Tongue (tissue), 2 donors: Measurements from ENCODE around the gene SAMM50. TPM values are rescaled to one million over a fixed set of nuclear protein-coding genes. Genes with fewer than 3 reads are reported as not detected.

Experiments
- DNase-seq: peaks from one replicate; pipeline ENCODE4 v3.0.0-alpha.2; 2015
- total RNA-seq: library from RNA; depleted of rRNA; stranded (reverse); fragments of >200 nt; gene quantifications from one replicate; pipeline ENCODE4 v1.2.3, GENCODE V29; 2014

SAMM50 gene
- total RNA-seq, 1 donor from 2014 or later, result 59.8 TPM

DNA sequence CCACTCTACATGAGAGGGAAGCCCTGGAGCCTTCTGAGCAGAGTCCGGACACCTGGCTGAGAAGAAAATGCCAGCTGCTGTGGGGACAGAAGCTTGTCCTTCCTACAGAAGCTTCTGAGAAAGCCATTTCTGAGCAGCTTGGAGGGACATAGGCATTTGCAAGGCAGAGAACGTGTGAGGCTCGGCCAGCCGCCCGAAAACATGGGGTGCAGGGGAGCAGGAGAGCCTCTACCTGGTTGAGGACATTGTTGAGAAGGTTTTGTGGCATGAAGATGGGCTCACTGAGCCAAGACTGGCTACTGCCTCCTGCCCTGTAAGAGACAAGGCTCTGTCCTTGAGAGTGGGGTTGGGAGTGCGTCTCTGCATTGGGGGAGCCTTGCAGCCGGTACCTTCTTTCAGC is 25.3 kb downstream of the SAMM50 start:
- DNase-seq, result no peak

DNA sequence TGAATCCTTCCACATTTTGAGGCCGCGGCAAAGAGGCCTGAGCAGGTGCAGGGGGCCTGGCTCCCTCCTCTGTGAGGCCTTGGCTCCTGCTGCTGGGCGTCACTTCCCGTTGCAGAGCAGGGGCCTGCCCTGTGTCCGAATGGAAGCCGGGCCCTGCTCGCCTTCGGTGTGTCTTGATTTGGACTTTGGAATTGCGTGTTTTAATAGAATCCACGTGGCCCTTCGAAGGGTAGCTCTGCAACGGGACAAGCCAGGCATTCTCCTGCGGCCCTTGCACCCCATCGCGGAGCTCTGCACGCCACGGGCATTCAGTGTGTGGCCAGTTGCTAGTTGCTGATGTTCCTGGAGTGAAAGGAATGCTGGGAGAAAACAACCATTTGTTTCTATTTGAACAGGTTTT is 25.8 kb downstream of the SAMM50 start:
- DNase-seq, result no peak

DNA sequence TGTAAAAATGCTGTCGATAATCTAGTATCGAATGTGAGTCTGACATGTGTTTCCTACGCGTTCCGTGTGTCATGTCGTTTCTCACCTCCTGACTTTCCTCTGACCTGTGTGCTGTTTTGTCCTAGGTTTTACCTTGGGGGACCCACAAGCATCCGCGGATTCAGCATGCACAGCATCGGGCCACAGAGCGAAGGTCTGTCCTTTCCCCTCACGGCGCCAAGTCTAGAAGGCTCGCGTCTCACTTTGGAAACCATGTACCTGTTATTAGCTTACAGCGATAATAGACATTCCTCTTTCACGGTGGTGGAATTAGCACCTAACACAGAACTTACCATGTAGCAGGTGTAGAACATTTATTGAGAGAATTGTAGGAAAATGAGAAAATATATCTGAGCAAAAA is 28.6 kb downstream of the SAMM50 start:
- DNase-seq, result no peak

DNA sequence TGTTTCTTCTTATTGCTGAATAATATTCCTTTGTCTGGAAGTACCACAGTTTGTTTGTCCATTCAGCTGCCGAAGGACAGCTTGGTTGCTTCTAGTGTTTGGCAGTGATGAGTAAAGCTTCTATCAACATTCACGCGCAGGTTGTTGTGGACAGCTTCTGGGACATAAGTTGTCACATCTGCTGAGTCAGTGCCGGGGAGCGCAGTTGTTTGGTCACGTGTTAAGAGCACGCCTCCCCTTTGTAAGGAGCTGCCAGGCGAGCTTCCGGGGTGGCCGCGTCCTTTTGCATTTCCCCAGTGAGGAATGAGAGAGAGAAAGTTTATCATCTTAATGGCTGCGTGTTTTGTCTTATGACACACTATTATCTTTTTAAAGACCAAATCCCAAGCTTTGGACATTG is 30.3 kb downstream of the SAMM50 start:
- DNase-seq, result no peak

DNA sequence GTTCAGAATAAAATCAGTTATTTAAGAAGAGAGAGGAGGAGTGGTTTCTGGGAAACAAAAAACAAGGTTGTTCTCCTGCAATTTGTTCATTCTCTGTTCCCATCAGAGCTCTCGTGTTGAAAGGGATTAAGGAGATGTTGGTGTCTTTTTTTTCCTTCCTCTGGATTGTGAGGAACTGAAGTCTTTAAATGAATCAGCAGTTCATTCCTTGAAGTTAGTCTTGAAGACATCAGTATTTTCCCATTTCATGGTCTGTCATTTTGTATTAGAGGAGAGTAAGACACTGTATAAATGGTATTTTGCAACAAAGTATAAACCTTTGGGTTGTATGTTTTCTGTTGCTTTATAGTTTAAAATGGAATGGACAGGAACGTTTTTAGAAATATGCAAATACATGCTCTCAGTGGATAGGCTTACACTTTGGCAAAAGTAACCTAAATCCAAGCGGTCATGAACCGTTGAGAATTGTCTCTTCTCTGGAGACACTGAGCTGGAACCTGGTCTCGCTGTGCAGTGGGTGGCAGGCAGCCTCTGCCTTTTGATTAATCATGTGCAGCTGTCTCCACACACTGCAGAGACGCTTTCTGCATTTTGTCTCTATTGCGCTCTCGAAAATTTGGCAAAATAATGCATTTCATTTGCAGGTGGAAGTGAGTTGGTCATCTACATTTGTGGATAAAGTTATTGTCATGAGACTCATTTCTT is 33.0 kb downstream of the SAMM50 start:
- DNase-seq, result peak; percentile 86

DNA sequence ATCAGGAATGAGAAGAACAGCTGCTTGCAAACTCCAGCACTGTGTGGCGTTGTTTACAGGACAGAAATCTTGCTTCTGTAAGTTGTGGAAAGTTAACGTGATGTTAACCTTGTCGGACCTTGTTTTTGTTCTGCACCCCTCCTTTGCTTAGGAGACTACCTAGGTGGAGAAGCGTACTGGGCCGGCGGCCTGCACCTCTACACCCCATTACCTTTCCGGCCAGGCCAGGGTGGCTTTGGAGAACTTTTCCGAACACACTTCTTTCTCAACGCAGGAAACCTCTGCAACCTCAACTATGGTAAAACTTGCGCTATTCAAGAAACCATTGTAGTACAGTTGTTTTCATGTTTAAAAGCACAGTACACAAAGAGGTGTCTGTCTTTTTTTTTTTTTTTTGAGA is 33.7 kb downstream of the SAMM50 start:
- DNase-seq, result no peak

DNA sequence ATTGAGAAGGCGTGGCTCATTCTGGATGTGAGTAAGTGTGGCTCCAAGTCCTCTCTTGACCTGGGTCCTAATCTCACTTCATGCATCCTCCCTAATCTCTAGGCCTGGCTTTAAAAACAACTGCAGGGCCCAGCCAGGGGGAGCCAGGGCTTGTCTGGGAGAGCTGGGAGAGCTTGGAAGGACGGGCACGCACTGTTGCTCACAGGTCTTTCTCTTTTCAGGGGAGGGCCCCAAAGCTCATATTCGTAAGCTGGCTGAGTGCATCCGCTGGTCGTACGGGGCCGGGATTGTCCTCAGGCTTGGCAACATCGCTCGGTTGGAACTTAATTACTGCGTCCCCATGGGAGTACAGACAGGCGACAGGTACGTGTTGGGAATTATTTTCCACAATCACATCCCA is 34.8 kb downstream of the SAMM50 start:
- no peak for DNase-seq

DNA sequence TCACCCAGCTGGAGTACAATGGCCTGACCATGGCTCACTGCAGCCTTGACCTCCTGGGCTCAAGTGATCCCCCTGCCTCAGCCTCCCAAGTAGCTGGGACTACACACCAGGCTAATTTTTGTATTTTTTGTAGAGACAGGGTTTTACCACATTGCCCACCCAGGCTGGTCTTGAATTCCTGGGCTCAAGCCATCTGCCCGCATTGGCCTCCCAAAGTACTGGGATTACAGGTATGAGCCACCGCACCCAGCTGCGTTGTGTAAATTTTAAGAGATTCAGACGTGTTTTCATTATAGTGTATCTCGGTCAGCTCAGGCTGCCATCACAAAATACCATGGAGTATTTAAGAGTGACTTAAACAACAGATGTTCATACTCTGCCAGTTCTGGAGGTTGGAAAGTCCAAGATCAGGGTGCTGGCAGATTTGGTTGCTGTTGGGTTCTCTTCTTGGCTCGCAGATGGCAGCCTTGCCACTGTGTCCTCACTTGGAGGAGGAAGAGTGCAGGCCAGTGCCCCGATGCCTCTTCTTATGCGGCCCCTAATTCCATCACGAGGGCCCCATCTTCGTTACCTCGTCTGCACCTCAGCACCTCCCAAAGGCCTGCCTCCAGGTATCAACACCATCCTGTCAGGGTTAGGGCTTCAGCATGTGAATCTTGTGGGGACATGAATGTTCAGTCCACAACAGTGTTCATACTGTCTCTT is 36.2 kb downstream of the SAMM50 start:
- DNase-seq, result no peak

DNA sequence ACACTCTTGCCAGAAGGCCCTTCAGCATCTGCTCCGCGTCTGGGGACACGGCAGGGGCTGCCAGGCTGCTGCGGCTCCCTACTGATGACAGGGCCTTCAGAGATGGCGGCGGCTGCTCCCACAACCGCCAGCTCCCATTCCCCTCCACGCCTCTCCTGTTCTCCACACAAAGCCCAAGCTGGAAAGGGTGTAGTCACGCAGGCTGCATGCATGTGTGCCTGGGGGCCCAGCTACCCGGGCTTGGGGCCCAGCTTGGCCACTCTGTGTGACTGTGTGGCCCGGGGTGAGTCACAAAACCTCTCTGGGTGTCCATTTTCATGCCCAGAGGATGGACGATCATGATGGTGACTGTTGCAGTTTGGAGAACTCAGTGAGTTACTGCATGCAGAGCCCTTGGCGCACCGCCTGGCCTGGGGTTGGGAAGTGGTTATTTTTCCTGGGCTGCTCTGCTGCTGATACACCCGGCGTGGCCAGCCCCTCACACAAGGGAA is 37.1 kb downstream of the SAMM50 start:
- no peak for DNase-seq

DNA sequence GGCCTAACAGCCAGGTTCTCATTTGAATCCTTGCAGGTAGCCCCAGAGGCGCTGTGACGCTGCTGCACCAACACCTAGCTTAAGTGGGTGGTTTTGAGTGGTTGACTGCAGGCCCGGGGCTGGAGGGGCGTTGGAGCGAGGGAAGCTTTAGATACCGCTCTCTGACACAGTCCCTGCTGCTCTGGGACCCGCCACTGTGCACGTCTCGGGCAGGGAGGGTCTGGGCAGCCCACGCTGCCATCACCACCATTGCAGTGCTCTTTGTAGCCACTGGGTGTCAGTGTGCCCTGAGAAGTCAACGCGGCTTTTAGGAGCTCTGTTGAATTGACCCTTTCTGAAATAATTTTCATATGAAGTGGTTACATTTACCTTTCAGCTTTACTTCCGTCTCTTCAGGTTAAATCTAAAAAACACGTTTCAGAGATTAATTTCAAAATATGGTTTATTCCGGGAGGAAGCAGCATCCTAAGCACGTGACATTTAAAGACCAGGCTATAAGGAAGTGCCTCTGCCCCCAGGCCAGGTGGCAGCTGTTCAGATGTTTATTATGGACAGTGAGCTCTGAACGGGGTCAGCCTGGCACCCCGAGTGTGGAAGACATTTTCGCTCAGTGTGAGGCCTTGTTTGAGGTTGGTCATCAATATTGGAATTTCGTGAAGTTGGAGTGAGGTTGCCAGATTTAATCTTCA is 38.0 kb downstream of the SAMM50 start:
- peak; percentile 81 for DNase-seq

DNA sequence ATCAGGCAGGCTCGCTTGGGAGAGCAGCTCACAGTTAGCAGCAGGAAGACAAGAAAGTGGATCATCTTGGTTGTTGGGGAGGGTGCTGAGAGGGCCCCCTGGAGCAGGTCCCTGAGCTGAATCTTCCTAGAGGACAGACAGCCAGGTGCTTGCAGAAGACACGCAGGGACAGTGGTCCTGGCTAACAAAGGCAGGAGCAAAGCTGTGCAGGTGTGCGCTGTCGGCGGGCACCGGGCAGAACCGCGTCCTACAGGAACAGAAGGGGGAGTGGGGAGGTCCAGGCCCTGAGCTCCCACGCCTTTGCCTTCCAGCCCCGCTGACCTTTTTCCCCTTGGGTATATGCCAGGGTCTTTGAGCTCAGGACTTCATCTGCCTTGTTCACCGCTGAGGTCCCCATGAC is 38.8 kb downstream of the SAMM50 start:
- DNase-seq, result no peak

DNA sequence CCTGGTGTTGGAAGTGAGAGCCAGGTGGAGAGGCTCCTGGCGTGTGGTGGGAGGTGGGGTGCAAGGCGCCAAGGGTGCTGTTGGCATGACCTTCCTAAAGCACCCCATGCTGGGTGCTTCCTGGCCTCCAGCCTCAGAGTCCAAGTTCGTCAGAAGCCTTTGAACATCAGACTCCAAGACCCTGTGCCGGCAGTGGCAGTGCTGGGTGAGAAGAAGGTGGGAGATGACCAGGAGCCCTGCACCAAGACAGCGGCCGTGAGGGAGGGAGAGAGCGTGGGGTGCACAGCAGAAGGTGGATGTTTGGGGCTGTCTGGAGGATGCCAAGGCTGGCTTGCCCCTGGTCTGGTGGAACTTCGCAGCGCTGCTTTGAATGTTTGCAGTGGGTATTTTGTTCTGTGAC is 39.2 kb downstream of the SAMM50 start:
- DNase-seq, result no peak

DNA sequence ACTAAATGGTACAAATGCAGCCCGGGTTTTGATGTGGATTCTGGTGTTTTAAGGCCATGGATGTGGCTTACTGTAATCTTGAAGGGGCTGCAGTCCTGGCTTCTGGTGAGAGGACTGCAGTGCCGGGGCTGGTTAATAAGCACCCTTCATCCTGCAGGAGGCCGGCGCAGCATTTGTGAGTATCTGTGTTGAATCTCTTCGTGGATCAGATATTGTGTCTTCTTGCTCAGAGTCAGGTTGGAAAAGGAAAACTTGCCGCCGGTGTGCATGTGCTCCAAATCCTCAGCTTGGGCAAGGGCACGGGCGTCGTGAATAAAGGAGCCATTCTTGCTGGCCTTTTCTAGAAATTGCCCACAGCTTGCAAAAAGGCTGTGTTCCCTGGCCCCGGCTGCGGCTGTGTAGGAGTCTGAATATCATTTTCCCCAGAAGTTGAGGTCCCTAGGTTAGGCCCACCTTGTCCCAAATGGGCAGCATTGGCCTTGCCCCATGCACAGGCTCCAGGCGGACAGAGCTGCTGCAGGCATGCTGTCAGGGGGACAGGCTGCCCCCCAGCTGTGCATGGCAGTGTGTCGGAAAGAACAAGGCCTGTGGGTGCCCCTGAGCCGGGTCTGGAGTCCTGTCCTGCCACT is 39.9 kb downstream of the SAMM50 start:
- no peak for DNase-seq

DNA sequence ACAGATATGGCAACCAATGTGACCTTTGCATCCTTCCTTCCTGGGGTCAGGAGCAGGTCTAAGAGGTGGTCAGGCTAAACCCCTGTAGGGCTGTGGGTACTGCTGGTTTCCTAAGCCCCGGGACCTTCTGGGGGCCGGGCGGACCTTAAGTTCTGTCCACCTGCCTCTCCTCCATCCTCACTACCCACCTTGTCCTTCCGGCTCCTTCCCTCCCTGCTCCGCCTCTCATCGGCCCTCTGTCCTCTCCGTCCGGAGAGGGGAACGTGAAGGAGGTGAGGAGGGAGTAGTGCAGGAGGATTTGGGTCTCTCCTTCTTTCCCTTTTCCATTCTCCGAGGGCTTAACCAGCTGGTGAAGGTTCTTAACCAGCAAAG is 40.5 kb downstream of the SAMM50 start:
- no peak for DNase-seq

DNA sequence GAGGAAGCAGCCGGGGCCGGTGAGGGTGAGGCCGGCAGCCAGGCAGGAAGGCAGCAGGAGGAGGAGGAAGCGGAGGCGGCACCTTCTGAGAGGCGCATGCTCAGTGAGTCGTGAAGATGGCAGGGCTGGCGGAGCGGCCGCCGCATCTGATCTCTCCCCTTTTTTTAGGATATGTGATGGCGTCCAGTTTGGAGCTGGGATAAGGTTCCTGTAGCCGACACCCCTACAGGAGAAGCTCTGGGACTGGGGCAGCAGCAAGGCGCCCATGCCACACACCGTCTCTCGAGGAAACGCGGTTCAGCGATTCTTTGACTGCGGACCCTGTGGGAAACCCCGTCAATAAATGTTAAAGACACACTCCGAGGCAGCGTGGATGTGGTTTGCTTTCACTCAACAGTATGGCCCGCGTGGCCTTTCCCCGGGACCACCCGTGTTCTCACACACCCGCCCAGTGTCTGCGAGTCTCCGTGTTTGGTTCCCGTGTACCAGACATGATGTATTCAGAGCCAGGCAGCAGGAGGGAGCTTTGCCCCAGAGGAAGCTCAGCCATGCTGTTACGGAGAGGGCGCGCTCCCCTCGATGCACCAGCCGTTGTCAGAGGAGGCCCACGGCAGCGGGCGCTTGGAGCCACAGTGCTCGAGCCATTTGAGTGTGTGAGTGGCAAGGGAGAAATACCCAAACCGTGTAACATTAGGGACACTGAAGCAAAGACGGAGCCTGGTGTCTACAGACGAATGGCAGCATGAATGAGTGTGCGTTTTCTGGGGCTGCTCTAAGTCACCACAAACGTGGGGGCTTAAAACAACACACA is 41.1 kb downstream of the SAMM50 start:
- DNase-seq, result no peak

DNA sequence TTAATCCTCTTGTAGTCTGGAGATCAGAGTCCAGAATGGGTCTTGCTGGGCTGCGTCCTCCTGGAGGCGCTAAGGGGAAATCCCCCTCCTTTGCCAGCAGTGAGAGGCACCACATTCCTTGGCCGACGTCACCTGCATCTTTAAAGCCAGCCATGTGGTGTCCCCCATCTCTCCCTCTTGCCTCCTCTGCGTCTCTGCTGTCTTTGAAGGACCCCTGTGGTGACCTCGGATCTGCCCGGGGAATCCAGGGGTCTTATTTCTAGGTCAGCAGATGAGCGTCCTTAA is 41.7 kb downstream of the SAMM50 start:
- DNase-seq, result no peak

DNA sequence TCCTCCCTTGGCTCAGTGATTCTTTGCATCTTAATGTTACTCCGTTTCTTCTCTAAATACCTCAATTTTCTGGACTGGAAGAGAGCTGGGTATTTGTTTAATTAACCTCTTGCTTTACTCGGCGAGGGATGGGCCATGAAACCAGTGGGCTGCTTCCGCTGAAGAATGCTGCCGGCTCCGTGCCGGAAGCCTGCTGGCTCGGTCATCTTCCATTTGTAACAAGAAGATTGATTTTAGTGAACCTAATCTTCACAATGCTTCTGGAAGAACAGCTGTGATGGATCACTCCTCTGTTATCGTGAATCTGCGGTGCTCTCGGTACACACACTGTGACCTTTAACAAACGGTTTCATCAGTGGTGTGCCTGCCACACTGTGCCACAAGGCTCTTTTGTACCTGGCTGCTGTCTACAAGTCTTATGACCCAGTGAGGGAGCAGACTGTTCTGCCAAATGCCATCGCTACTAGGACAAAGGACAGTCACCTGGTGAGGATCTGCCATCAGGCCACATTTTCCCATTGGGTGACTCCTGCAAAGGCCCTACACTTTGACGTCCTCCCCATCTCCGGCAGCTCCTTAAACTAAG is 43.5 kb downstream of the SAMM50 start:
- no peak for DNase-seq

DNA sequence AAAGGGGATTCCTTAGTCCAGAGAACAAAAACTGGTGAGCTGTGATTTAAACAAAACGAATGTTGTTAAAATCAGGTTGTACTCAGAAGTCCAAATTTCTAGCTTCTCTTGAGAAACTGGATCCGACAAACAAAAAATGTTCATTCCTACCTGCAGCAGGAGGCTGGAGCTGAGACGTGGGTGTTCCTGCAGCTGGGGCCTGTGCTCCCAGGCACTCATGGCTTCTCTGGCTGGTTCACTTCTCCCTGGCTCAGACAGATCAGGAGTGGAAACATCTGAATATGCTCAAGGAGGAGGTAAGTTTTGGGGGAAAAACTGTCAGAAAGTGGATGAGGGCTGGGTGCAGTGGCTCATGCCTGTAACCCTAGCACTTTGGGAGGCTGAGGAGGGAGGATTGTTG is 44.1 kb downstream of the SAMM50 start:
- DNase-seq, result no peak

DNA sequence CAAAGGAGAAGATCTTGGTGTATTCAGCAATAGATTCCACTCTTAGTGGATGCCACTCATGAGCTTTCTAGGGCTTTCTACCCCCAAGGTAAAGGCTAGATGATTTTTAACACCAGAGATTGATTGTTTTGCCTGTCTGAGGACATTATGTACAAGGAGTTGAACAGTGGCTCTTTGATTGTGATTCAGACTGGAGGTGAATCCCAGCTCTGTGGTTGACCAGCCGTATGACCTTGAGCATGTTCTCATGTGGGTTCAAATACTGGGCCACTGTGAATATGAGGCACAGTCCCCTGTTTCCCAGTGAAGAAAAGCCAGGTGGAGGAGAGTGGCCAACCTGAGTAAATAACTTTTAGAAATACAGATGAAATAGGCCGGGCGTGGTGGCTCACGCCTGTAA is 44.9 kb downstream of the SAMM50 start:
- DNase-seq, result no peak

DNA sequence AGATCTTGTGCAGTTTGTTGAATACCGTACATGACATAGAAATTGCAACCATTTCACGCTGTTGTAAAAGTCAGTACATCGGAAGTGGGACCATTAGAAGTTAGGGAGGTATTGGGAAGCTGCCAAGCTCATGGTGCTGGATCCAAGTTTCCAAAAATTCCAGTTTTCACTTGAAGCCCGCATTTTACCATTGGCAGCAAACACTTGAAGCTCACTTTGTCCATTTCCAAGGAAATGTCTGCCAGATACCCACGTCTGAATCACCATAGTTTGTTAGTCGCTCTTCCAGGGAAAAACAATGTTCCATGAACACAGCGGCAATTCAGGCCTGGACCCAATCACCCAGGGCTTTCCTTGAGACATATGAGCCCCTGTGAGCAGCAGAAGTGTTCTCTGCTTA is 46.3 kb downstream of the SAMM50 start:
- DNase-seq, result no peak

DNA sequence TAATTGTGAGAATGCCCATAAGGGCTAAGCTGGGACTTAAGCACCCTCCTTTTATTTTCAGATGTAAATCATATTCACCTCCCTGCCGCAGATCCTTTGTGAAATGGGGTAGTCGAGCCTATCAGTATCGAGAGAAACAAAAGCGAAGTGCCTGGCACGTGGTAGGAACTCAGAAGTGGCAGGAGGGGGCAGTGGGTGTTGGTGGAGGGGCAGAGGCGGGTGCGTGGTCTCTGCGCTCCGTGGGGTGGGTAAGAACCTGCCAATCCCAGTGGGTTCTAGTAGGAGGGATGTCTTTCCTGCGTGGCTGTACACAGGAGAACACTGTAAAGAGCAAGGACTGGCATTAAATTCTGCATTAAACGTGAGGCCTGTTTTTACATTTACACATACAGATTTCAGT is 47.1 kb downstream of the SAMM50 start:
- DNase-seq, result no peak

DNA sequence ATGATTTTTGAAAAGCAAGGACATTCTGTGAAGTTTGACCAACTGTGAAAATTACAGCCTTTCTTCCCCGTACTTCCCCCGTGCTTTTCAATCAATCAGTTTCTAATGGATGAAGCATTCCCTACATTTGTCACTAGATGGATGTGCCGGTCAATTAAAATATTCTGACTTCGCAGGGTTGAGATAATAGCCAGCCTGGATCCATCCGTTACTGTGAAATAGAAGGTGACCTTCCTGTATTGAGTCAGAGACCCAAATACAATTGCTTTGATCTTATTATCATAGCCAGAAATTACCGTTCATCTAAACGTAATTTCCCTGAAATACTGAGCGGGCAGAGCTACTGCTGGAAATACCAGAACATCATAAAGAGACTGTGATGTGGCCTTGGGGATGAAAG is 47.8 kb downstream of the SAMM50 start:
- DNase-seq, result no peak
